Trophoblast cell (in vitro differentiated cells and primary cell): ENCODE results near the gene ELAVL3.
"Not testable (repeated sequence)": the region's sequence is repeated elsewhere in the genome, so short reads cannot be mapped to it uniquely, and the experiment has no call there.

Experiments
- DNase-seq, 2 donors: peaks; one replicate each; pipeline ENCODE4 v3.0.0-alpha.2; 2016
- H2AFZ ChIP-seq: 2 replicates; pipeline ENCODE4 v1.6.1; 2013; ENCODE audit warnings: low read length, moderate library complexity, mild to moderate bottlenecking; ENCODE audit not compliant: insufficient read depth, poor library complexity
- H2AK5ac ChIP-seq: 2 replicates; pipeline ENCODE4 v1.6.1; 2013; ENCODE audit warnings: mild to moderate bottlenecking, low read length
- H2BK120ac ChIP-seq: 2 replicates; pipeline ENCODE4 v1.6.1; 2013; ENCODE audit warnings: low read length, mild to moderate bottlenecking, moderate library complexity; ENCODE audit not compliant: insufficient read depth, poor library complexity
- H2BK12ac ChIP-seq: 2 replicates; pipeline ENCODE4 v1.6.1; 2013; ENCODE audit warnings: mild to moderate bottlenecking, low read length, moderate library complexity
- H2BK5ac ChIP-seq: 2 replicates; pipeline ENCODE4 v1.6.1; 2013; ENCODE audit warnings: low read length, low read depth, moderate library complexity, mild to moderate bottlenecking; ENCODE audit not compliant: poor library complexity
- H3K14ac ChIP-seq: 2 replicates; pipeline ENCODE4 v1.6.1; 2013; ENCODE audit warnings: mild to moderate bottlenecking, low read length
- H3K18ac ChIP-seq: 2 replicates; pipeline ENCODE4 v1.6.1; 2013; ENCODE audit warnings: mild to moderate bottlenecking, low read length
- H3K23ac ChIP-seq: 2 replicates; pipeline ENCODE4 v1.6.1; 2013; ENCODE audit warnings: low read length
- H3K27ac ChIP-seq: 2 replicates; pipeline ENCODE4 v1.5.1; 2013; ENCODE audit warnings: low read depth, mild to moderate bottlenecking, inconsistent platforms, low read length, moderate library complexity
- H3K27me3 ChIP-seq: 2 replicates; pipeline ENCODE4 v1.6.1; 2013; ENCODE audit warnings: inconsistent platforms, mild to moderate bottlenecking, low read length, moderate library complexity; ENCODE audit not compliant: insufficient read depth
- H3K36me3 ChIP-seq, 2 experiments: 1 replicate in 1 of 2; 2 replicates in 1 of 2; pipeline ENCODE4 v1.6.1; 2013; ENCODE audit warnings: low read length in 2 of 2, mild to moderate bottlenecking in 2 of 2, moderate library complexity in 1 of 2; ENCODE audit not compliant: insufficient read depth in 2 of 2, control insufficient read depth in 1 of 2
- H3K4ac ChIP-seq: 2 replicates; pipeline ENCODE4 v1.6.1; 2013; ENCODE audit warnings: low read depth, mild to moderate bottlenecking, low read length, moderate library complexity
- H3K4me1 ChIP-seq, 2 experiments: 1 replicate in 1 of 2; 2 replicates in 1 of 2; pipeline ENCODE4 v1.6.1; 2013; ENCODE audit warnings: low read length in 2 of 2, mild to moderate bottlenecking in 2 of 2, moderate library complexity in 1 of 2; ENCODE audit not compliant: insufficient read depth in 2 of 2, control insufficient read depth in 1 of 2
- H3K4me2 ChIP-seq: 2 replicates; pipeline ENCODE4 v1.6.1; 2013; ENCODE audit warnings: inconsistent platforms, mild to moderate bottlenecking, low read length, moderate library complexity
- H3K4me3 ChIP-seq: 2 replicates; pipeline ENCODE4 v1.5.1; 2013; ENCODE audit warnings: mild to moderate bottlenecking, low read depth, low read length, inconsistent platforms
- H3K79me1 ChIP-seq: one replicate; pipeline ENCODE4 v1.6.1; 2013; ENCODE audit warnings: low read length
- H3K79me2 ChIP-seq: 2 replicates; pipeline ENCODE4 v1.6.1; 2013; ENCODE audit warnings: low read length, mild to moderate bottlenecking; ENCODE audit not compliant: control insufficient read depth, insufficient read depth, poor library complexity
- H3K9ac ChIP-seq: 2 replicates; pipeline ENCODE4 v1.6.1; 2013; ENCODE audit warnings: mild to moderate bottlenecking, low read length
- H3K9me3 ChIP-seq: 2 replicates; pipeline ENCODE4 v1.6.1; 2013; ENCODE audit warnings: low read depth, mild to moderate bottlenecking, control low read depth, inconsistent platforms, low read length; ENCODE audit not compliant: insufficient read depth
- H4K12ac ChIP-seq: 2 replicates; pipeline ENCODE4 v1.6.1; 2013; ENCODE audit warnings: low read depth, mild to moderate bottlenecking, low read length, moderate library complexity
- H4K8ac ChIP-seq: 2 replicates; pipeline ENCODE4 v1.6.1; 2013; ENCODE audit warnings: low read depth, mild to moderate bottlenecking, low read length, moderate library complexity
- H4K91ac ChIP-seq: one replicate; pipeline ENCODE4 v1.6.1; 2013; ENCODE audit warnings: low read depth, mild to moderate bottlenecking, low read length, moderate library complexity
- WGBS: extraction: QIAGEN DNeasy Blood & Tissue Kit; methylation state at CpG from one replicate; pipeline ENCODE4 v1.1.7; 2013; ENCODE audit warnings: missing lambda C conversion rate; ENCODE audit not compliant: insufficient read length, insufficient coverage; ENCODE audit errors: extremely low coverage; 5-methylcytosine and 5-hydroxymethylcytosine counted together

Gene ELAVL3

DNA sequence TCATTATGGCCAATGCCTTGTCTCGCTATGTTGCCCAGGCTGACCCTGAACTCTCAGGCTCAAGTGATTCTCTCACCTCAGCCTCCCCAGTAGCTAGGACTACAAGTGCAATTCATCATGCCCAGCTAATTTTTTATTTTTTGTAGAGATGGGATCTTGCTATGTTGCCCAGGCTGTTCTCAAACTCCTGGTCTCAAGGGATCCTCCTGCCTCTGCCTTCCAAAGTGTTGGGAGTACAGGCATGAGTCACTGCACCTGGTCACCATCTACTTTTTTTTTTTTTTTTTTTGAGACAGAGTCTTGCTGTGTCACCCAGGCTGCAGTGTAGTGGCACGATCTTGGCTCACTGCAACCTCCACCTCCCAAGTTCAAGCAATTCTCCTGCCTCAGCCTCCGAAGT, 5.5 kb downstream of the ELAVL3 start:
- DNase-seq, result peak in 1 of 2 donors; percentile 45
- H2AK5ac ChIP-seq, H3K27ac ChIP-seq, H3K79me1 ChIP-seq, H2BK5ac ChIP-seq, H3K9ac ChIP-seq, H3K18ac ChIP-seq, H3K4me3 ChIP-seq, H3K23ac ChIP-seq, H4K91ac ChIP-seq, H3K79me2 ChIP-seq, H3K4ac ChIP-seq, H2AFZ ChIP-seq, H4K12ac ChIP-seq, H2BK120ac ChIP-seq, H2BK12ac ChIP-seq, H3K4me1 ChIP-seq, H3K4me2 ChIP-seq, H3K36me3 ChIP-seq, H3K14ac ChIP-seq, H3K9me3 ChIP-seq, H4K8ac ChIP-seq: not testable (repeated sequence)
- no CpG with 5 or more reads among the region's 3 CpGs for WGBS
- H3K27me3 ChIP-seq, result peaks cover 21% of the 10 kb centered on the region

DNA sequence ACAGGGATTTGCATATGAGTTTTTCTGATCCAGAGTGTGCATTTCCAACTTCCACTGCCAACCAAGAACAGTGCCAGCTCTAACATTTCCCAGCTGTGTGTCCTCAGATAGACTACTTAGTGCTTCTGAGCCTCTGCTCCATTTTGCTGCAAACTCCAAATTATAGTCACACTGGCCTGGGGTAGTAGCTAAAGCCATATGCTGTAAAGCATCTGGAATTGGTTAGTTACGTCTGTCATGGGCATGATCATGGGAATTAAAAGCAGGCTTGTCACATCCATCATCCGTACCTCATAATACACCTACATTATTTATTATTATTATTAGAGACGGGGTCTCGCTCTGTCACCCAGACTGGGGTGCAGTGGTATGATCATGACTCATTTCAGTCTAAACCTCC, 7.1 kb downstream of the ELAVL3 start:
- Histone ChIP-seq H3K18ac (no peak overlapping the region), H3K9me3 (peaks cover 3% of the 10 kb centered on the region), H3K4me2 (no peak overlapping the region), H3K79me2 (no peaks in the 10 kb centered on the region), H3K27me3 (peaks cover 5% of the 10 kb centered on the region), H2BK5ac (no peak overlapping the region), H2BK12ac (no peak overlapping the region), H3K4me3 (no peak overlapping the region), H4K91ac (no peak overlapping the region), H3K9ac (no peak overlapping the region), H2AK5ac (no peak overlapping the region), H2AFZ (no peak overlapping the region), H4K12ac (no peak overlapping the region), H3K23ac (no peak overlapping the region), H2BK120ac (no peak overlapping the region), H3K4ac (no peak overlapping the region), H3K4me1 (no peaks in the 10 kb centered on the region), H3K79me1 (no peaks in the 10 kb centered on the region), H3K36me3 (no peaks in the 10 kb centered on the region), H3K14ac (no peak overlapping the region), H3K27ac (no peak overlapping the region), H4K8ac (no peak overlapping the region)
- DNase-seq, result no peak
- WGBS, result no CpG with 5 or more reads among the region's 4 CpGs

DNA sequence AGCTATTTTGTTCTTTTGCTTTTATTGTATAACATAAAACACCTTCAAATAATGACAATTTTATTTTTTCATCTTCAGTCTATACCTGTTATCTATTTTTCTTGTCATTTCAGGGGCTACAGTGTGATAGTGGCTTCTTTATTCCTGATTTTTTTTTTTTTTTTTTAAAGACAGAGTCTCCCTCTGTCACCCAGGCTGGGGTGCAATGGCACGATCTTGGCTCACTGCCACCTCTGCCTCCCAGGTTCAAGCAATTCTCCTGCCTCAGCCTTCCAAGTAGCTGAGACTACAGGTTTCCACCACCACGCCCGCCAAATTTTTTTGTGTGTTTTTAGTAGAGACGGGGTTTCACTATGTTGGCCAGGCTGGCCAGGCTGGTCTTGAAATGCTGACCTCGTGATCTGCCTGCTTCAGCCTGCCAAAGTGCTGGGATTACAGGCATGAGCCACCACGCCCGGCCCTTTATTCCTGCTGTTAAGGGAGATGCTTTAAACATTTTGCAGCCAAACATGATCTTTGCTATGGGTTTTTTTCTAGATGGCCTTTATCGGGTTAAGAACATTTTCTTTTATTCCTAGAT, 12.5 kb downstream of the ELAVL3 start:
- not testable (repeated sequence) for H2AFZ ChIP-seq, H3K27ac ChIP-seq, H3K23ac ChIP-seq, H3K27me3 ChIP-seq, H2BK12ac ChIP-seq, H3K9ac ChIP-seq, H3K4me1 ChIP-seq, H3K79me2 ChIP-seq, H3K18ac ChIP-seq, H3K4ac ChIP-seq, H3K4me2 ChIP-seq, H3K36me3 ChIP-seq, H4K8ac ChIP-seq, H2BK5ac ChIP-seq, H2AK5ac ChIP-seq, H3K79me1 ChIP-seq, H4K91ac ChIP-seq, DNase-seq, H4K12ac ChIP-seq, H2BK120ac ChIP-seq, H3K4me3 ChIP-seq, H3K14ac ChIP-seq
- H3K9me3 ChIP-seq, result peaks cover 11% of the 10 kb centered on the region
- WGBS, result no CpG with 5 or more reads among the region's 8 CpGs

DNA sequence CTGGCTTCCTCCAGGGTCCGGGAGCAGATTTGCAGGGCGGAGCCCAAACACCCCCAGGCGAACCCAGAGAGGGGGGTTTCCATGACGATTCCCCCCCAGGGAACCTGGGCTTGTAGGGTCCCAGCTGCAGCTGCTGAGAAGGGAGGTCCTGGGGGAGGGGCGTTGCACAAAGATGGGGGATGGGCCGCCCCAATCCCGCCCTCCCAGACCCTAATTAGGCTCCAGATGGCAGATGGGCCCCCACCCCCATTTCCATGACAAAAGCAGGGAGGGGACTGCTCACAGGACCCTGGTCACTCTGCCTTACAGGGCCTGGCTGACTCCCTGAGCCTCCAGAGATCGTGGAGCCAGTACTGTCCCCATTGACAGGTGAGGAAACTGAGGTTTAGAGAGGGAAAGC, 15.2 kb downstream of the ELAVL3 start:
- Histone ChIP-seq H3K79me2 (no peaks in the 10 kb centered on the region), H3K9me3 (peaks cover 13% of the 10 kb centered on the region), H2AFZ (no peak overlapping the region), H3K14ac (no peak overlapping the region), H3K27ac (no peak overlapping the region), H3K18ac (no peak overlapping the region), H4K12ac (no peak overlapping the region), H4K91ac (no peak overlapping the region), H2BK120ac (no peak overlapping the region), H3K4ac (no peak overlapping the region), H3K27me3 (no peaks in the 10 kb centered on the region), H4K8ac (no peak overlapping the region), H3K9ac (no peak overlapping the region), H2BK5ac (no peak overlapping the region), H3K23ac (no peak overlapping the region), H2AK5ac (no peak overlapping the region), H3K79me1 (no peaks in the 10 kb centered on the region), H3K4me1 (no peaks in the 10 kb centered on the region), H3K4me3 (no peak overlapping the region), H3K36me3 (no peaks in the 10 kb centered on the region), H3K4me2 (no peak overlapping the region), H2BK12ac (no peak overlapping the region)
- no peak for DNase-seq
- no CpG with 5 or more reads among the region's 8 CpGs for WGBS
